ENCODE data around the gene GON7.

GON7 gene

GRCh38 chr14:93228550-93228949, 21.7 kb upstream of the GON7 start:
- Mint-ChIP-seq H3K9me3 (no peaks in the 10 kb centered on the region), H3K4me3 (no peak overlapping the region), H3K4me1 (no peaks in the 10 kb centered on the region), H3K27ac (no peak overlapping the region), H3K27me3 (ENCODE audit: low read depth, poor library complexity) (peaks cover 4% of the 10 kb centered on the region), H3K36me3 (ENCODE audit: low read depth) (peaks cover 46% of the 10 kb centered on the region)
- no peak for DNase-seq
- TF ChIP-seq CTCF (IDR thresholded peaks at IDR 0.05), result no peak

- no peaks in the 10 kb centered on the region for H3K9me3 Mint-ChIP-seq
- H3K4me1 Mint-ChIP-seq, result no peaks in the 10 kb centered on the region
- H3K27ac Mint-ChIP-seq, result no peak overlapping the region
Measured at GRCh38 chr14:93223565-93223964, 16.7 kb upstream of the GON7 start.

GRCh38 chr14:93220509-93220908, 13.6 kb upstream of the GON7 start:
- peaks cover 54% of the 10 kb centered on the region for H3K36me3 Mint-ChIP-seq (ENCODE audit: low read depth)
- no peak overlapping the region for H3K27ac Mint-ChIP-seq
- DNase-seq, result no peak
- TF ChIP-seq CTCF (IDR thresholded peaks at IDR 0.05), result no peak
- no peak overlapping the region for H3K4me3 Mint-ChIP-seq
- no peaks in the 10 kb centered on the region for H3K9me3 Mint-ChIP-seq
- H3K4me1 Mint-ChIP-seq, result no peaks in the 10 kb centered on the region
- no peaks in the 10 kb centered on the region for H3K27me3 Mint-ChIP-seq (ENCODE audit: low read depth, poor library complexity)

More at GRCh38 chr14:93223565-93223964, 16.7 kb upstream of the GON7 start:
- no peak for DNase-seq
- Mint-ChIP-seq H3K4me3 (no peak overlapping the region), H3K36me3 (ENCODE audit: low read depth) (peaks cover 71% of the 10 kb centered on the region), H3K27me3 (ENCODE audit: low read depth, poor library complexity) (no peaks in the 10 kb centered on the region)
- TF ChIP-seq CTCF (IDR thresholded peaks at IDR 0.05), result no peak

- no peak overlapping the region for H3K4me3 Mint-ChIP-seq
- no peaks in the 10 kb centered on the region for H3K4me1 Mint-ChIP-seq
- no peak overlapping the region for H3K27ac Mint-ChIP-seq
- H3K27me3 Mint-ChIP-seq (ENCODE audit: low read depth, poor library complexity), result no peaks in the 10 kb centered on the region
- TF ChIP-seq CTCF (IDR thresholded peaks at IDR 0.05), result peak; percentile 54
- DNase-seq, result peak; percentile 27
- H3K9me3 Mint-ChIP-seq, result no peaks in the 10 kb centered on the region
- peaks cover 46% of the 10 kb centered on the region for H3K36me3 Mint-ChIP-seq (ENCODE audit: low read depth)
Measured at GRCh38 chr14:93219103-93219726, 12.3 kb upstream of the GON7 start.

GRCh38 chr14:93214598-93214997, 7.7 kb upstream of the GON7 start:
- Mint-ChIP-seq H3K27ac (no peak overlapping the region), H3K27me3 (ENCODE audit: low read depth, poor library complexity) (no peaks in the 10 kb centered on the region), H3K9me3 (no peaks in the 10 kb centered on the region), H3K36me3 (ENCODE audit: low read depth) (peaks cover 28% of the 10 kb centered on the region), H3K4me1 (no peaks in the 10 kb centered on the region), H3K4me3 (no peak overlapping the region)
- no peak for TF ChIP-seq CTCF (IDR thresholded peaks at IDR 0.05)
- DNase-seq, result no peak

- Mint-ChIP-seq H3K4me3 (no peak overlapping the region), H3K36me3 (ENCODE audit: low read depth) (peaks cover 19% of the 10 kb centered on the region)
Measured at GRCh38 chr14:93212432-93212831, 5.6 kb upstream of the GON7 start.

More at GRCh38 chr14:93212432-93212831, 5.6 kb upstream of the GON7 start:
- no peak for DNase-seq
- Mint-ChIP-seq H3K9me3 (no peaks in the 10 kb centered on the region), H3K4me1 (peaks cover 19% of the 10 kb centered on the region), H3K27ac (no peak overlapping the region), H3K27me3 (ENCODE audit: low read depth, poor library complexity) (no peaks in the 10 kb centered on the region)
- TF ChIP-seq CTCF (IDR thresholded peaks at IDR 0.05), result no peak
